Measurements from ENCODE around the gene SLIT1.

GRCh38 chr10:97066877-97067555 lies 118.7 kb downstream of the SLIT1 start:
- TF ChIP-seq, protein P1, sequence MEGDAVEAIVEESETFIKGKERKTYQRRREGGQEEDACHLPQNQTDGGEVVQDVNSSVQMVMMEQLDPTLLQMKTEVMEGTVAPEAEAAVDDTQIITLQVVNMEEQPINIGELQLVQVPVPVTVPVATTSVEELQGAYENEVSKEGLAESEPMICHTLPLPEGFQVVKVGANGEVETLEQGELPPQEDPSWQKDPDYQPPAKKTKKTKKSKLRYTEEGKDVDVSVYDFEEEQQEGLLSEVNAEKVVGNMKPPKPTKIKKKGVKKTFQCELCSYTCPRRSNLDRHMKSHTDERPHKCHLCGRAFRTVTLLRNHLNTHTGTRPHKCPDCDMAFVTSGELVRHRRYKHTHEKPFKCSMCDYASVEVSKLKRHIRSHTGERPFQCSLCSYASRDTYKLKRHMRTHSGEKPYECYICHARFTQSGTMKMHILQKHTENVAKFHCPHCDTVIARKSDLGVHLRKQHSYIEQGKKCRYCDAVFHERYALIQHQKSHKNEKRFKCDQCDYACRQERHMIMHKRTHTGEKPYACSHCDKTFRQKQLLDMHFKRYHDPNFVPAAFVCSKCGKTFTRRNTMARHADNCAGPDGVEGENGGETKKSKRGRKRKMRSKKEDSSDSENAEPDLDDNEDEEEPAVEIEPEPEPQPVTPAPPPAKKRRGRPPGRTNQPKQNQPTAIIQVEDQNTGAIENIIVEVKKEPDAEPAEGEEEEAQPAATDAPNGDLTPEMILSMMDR (conservative IDR thresholded peaks at IDR 0.05; ENCODE audit: low read length), result no peak
- TF ChIP-seq EZH2phosphoT487 (IDR thresholded peaks at IDR 0.05; ENCODE audit: borderline replicate concordance, low read depth, low read length), result no peak
